Dendritic cell treated with granulocyte-macrophage colony-stimulating factor and Interleukin-4, amounts not matched to agents 40 ng/mL and 50 ng/mL, for 4 days (primary cell): Measurements from ENCODE around the gene GPR160.

ENCODE experiments used
- H3K27ac Mint-ChIP-seq: one replicate; pipeline ENCODE4 v1.8.0; 2022; ENCODE audit warnings: mild to moderate bottlenecking, mixed read lengths
- H3K27me3 Mint-ChIP-seq: one replicate; pipeline ENCODE4 v1.8.0; 2022; ENCODE audit warnings: mild to moderate bottlenecking, mixed read lengths
- H3K36me3 Mint-ChIP-seq: one replicate; pipeline ENCODE4 v1.8.0; 2022; ENCODE audit warnings: low read depth, mixed read lengths
- H3K4me1 Mint-ChIP-seq: one replicate; pipeline ENCODE4 v1.8.0; 2022; ENCODE audit warnings: low read depth, mixed read lengths
- H3K4me3 Mint-ChIP-seq: one replicate; pipeline ENCODE4 v1.8.0; 2022; ENCODE audit warnings: mild to moderate bottlenecking, moderate library complexity, mixed read lengths
- H3K9me3 Mint-ChIP-seq: one replicate; pipeline ENCODE4 v1.8.0; 2022; ENCODE audit warnings: mixed read lengths
- intact Hi-C: fragments of 100-400 bp; cut with micrococcal nuclease; formaldehyde crosslinking; loops from one replicate; pipeline ENCODE4 v1.15.0; 2022

The GPR160 gene

DNA sequence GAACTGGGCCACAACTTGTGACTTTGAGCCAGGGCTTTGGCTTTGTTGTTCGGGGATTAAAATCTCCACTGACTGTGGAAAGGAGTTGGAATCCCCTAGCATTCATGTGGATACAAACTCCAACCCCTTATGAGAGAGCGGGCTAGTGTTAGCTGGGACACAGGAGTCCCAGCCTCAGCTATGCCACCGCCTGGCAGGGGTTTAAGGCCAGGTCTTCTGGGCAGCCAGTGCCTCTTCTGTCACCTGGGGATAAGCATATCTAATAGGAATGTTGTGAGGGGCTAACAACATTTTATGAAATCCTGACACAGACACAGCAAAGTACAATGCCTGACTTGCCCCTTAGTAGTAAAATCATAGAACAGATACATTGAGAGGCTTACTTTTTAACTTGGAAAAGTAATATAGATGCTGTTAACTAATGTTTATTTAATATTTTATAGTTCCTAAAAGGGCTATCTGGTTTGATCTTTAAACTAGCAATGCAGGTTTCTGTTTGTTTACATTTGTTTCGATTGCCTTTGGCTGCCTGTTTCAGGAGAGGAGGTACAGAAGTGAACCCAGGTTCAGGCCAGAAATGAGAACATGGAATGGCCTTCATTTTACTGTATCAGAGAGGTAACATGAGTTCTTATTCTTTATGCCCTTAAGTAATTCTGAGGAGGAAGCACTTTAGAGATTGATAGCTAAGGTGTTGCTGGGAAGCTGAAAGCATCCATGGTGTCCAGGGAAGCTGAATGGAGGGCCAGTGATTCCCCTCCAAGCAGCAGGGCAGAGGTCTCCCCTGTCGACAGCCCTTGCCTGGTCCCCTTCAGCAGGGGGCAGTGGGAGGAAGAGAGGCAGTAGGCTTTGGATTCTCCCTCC, 8.7 kb downstream of the GPR160 start:
- H3K4me3 Mint-ChIP-seq: no peak overlapping the region
- H3K27me3 Mint-ChIP-seq: no peaks in the 10 kb centered on the region
- H3K4me1 Mint-ChIP-seq: peaks cover 57% of the 10 kb centered on the region
- H3K27ac Mint-ChIP-seq: peak overlapping the region; percentile 52
- no peaks in the 10 kb centered on the region for H3K36me3 Mint-ChIP-seq
- intact Hi-C loops: no loop called here
- H3K9me3 Mint-ChIP-seq: no peaks in the 10 kb centered on the region

DNA sequence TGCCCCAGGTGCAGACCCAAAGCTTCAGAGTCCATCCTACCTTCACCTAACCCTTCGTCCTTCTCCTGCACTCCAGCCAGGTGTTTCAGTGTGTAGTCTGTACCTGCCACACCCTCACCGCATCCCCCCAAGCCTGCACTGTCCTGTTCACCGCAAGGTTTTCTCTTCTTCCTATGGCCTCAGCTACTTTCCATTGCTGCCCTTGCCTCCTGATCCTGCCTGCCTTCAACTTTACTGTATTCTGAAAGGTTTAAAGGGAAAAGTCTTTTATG, 9.3 kb downstream of the GPR160 start:
- no peaks in the 10 kb centered on the region for H3K27me3 Mint-ChIP-seq
- no peaks in the 10 kb centered on the region for H3K36me3 Mint-ChIP-seq
- no peak overlapping the region for H3K4me3 Mint-ChIP-seq
- H3K4me1 Mint-ChIP-seq: peaks cover 51% of the 10 kb centered on the region
- intact Hi-C loops: no loop called here
- H3K9me3 Mint-ChIP-seq: no peaks in the 10 kb centered on the region
- H3K27ac Mint-ChIP-seq: peak overlapping the region; percentile 30

DNA sequence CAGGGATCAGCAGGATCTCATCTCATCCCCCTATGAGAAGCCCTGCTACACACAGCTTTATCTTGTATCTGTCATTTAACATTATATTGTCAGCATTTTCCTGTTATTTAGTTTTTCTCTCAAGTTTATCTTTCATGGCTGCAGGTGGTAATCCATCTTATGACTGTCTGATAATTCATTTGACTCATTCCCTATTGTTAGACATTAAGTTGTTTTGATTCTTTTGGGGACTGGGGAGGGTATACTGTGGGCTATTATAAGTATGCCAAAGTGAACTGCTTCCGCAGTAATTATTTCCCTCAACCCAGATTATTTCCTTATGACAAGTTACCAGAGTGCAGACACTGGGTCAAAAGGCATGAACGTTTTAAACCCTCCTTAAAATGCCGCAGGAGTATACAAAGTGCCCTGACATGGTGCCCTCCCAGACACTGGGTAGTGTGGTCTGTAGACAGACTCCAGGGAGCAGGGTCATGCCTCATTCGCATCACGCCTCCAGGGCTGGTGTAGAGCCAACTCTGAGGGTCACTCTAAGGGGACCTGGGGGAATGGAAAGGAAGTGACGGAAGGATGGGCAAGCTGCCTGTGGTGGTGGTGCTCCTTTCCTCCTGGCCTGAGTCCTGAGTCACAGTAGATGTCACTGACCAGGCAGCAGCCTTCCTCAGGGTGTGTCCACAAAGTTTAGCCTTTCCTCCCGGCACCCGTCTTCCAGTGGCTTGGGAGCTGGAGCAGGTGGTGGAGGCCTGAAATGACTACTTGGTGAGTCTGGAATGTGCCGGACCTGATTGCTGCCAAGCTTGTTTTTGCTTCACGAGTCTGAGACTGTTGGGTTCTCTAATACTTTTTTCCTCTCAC, 11.6 kb downstream of the GPR160 start:
- no peak overlapping the region for H3K4me3 Mint-ChIP-seq
- peaks cover 35% of the 10 kb centered on the region for H3K4me1 Mint-ChIP-seq
- no peaks in the 10 kb centered on the region for H3K27me3 Mint-ChIP-seq
- no peaks in the 10 kb centered on the region for H3K36me3 Mint-ChIP-seq
- intact Hi-C loops: no loop called here
- peak overlapping the region; percentile 21 for H3K27ac Mint-ChIP-seq
- H3K9me3 Mint-ChIP-seq: no peaks in the 10 kb centered on the region

DNA sequence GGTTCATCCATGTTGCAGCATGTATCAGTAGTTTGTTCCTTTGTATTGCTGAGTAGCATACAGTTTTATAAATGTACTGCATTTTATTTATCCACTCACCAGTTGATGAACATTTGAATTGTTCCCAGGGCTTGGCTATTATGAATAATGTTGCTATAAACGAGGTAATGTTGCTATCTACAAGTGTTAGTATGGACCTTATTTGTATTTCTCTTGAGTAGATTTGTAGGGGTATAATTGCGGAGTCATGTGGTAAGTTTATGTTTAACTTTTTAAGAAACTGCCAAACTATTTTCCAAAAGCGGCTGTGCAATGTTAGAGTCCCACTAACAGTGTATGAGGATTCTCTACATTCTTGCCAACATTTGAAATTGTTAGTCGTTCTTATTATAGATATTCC, 13.0 kb downstream of the GPR160 start:
- intact Hi-C loops: loop anchor here (5.0 kb wide), 1 partner anchor 288 kb away; no protein-coding TSS in a partner anchor
- no peak overlapping the region for H3K27ac Mint-ChIP-seq

DNA sequence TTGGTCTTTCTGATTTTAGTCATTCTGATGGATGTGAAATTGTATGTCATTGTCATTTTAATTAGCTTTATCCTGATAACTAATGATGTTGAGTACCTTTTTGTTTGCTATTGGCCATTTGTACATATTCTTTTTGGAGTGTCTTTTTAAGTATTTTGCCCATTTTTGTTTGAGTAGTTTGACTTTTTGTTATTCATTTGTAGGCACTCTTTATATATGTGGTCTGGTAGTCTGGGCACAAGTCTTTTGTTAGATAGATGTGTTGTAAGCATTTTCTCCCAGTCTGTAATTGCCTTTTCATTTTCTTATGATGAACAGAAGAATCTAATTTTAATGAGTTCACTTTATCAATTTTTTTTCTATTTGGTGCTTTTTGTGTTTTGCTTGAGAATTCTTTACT, 14.6 kb downstream of the GPR160 start:
- Mint-ChIP-seq H3K4me1 (peaks cover 14% of the 10 kb centered on the region), H3K36me3 (no peaks in the 10 kb centered on the region), H3K27me3 (no peaks in the 10 kb centered on the region), H3K9me3 (no peaks in the 10 kb centered on the region), H3K27ac (no peak overlapping the region), H3K4me3 (no peak overlapping the region)
- intact Hi-C loops: loop anchor here (2.0 to 5.0 kb wide), 2 partner anchors 16 to 290 kb away; partner anchors contain the start of gene GPR160

More for the DNA sequence above, 13.0 kb downstream of the GPR160 start:
- H3K4me1 Mint-ChIP-seq: peaks cover 25% of the 10 kb centered on the region
- H3K36me3 Mint-ChIP-seq: no peaks in the 10 kb centered on the region
- H3K9me3 Mint-ChIP-seq: no peaks in the 10 kb centered on the region
- no peaks in the 10 kb centered on the region for H3K27me3 Mint-ChIP-seq
- H3K4me3 Mint-ChIP-seq: no peak overlapping the region

DNA sequence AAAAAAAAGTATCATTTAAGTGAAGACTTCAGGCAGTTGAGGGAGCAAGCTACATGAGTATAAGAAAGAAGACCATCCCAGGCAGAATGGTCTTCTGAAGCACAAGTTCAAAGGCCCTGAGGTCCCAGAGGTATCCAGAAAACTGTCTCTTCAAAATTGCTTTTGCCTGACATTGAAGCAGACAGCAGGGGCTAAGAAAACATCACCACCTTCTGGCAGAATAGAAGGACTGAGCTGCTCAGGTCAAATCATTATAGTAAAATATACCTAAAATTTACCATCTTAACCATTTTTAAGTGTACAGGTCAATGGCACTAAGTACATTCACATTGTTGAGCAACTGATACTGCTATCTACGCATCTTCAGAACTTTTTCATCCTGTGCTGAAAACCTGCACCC, 16.4 kb downstream of the GPR160 start:
- Mint-ChIP-seq H3K36me3 (no peaks in the 10 kb centered on the region), H3K27ac (peak overlapping the region; percentile 12), H3K9me3 (no peaks in the 10 kb centered on the region), H3K27me3 (no peaks in the 10 kb centered on the region), H3K4me3 (no peak overlapping the region), H3K4me1 (peaks cover 24% of the 10 kb centered on the region)
- intact Hi-C loops: loop anchor here (1.0 to 5.0 kb wide), 2 partner anchors 191 to 292 kb away; no protein-coding TSS in a partner anchor

DNA sequence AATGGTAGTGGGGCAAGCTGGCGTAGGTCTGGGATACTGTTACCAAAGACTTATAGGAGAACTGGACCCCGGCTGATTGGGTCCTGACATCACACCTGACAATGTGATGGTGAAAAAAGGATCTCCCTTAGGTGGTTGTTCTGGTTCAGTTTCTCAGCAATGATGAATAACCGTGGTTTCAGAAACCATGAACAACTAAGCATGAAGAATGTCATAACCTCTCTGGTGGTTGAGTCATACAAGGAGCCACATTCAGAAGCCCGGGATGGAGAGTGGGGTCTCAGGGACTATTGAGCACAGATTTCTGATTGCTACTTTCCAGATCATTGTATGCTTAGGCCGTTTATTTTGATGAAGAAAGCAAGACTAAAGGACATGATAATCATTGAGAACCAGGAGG, 17.4 kb downstream of the GPR160 start:
- no peak overlapping the region for H3K4me3 Mint-ChIP-seq
- intact Hi-C loops: no loop called here
- H3K9me3 Mint-ChIP-seq: no peaks in the 10 kb centered on the region
- H3K27ac Mint-ChIP-seq: peak overlapping the region; percentile 12
- H3K36me3 Mint-ChIP-seq: no peaks in the 10 kb centered on the region
- no peaks in the 10 kb centered on the region for H3K27me3 Mint-ChIP-seq
- peaks cover 16% of the 10 kb centered on the region for H3K4me1 Mint-ChIP-seq

DNA sequence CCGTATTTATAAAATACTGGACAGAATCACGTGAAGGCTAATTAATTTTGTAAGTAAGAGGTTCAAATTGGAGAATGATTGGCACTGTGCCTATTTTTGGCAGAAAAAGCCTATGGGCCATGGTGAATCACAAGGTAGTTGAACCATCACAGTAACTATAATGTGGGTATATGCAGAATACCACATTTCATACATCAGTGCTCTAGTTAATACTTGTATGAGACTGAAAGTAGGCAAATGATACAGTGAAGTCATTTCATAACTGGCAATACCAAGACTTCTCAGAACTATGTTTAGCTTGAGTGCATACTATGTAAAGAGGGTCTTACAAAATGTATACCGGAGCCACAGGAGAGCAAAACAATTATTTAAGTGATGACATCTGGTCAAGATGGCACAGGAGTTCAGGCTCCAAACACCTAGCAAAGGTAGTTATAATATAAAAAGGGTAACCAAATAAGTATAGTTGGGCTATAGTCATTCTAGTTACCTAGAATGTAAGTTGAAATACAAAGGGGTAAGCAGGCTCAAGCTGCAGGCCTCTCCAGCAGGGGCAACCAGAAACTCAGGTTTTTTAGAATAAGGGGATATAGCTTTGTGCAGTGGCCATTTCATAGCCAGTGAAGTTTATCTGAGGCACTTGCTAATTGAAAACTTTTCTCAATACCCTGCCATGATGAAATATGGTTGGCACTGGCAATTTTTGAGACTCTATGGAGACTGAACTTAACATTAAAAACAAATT, 19.1 kb downstream of the GPR160 start:
- no peaks in the 10 kb centered on the region for H3K36me3 Mint-ChIP-seq
- no peak overlapping the region for H3K4me3 Mint-ChIP-seq
- no peaks in the 10 kb centered on the region for H3K27me3 Mint-ChIP-seq
- H3K9me3 Mint-ChIP-seq: no peaks in the 10 kb centered on the region
- peak overlapping the region; percentile 41 for H3K27ac Mint-ChIP-seq
- intact Hi-C loops: no loop called here
- H3K4me1 Mint-ChIP-seq: peaks cover 11% of the 10 kb centered on the region

DNA sequence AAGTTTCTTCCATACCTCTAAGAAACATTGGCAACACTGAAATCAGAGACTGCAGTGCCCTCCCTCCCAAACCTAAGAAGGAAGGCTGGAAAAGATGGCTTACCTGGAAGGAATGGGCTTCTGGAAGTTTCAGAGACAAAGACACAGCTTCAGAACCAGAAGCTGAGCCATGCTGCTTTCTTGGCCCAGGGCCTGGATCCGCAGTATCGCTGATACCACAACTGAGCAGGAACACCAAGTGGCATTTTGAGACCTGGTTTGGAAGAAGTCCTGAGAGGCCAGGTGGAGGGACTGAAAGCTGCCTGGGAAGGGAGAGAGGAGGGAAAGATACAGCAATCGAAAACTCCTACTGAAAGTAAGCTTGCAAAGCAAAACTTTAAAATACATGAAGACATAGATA, 19.8 kb downstream of the GPR160 start:
- Mint-ChIP-seq H3K9me3 (peaks cover 5% of the 10 kb centered on the region), H3K4me1 (peaks cover 11% of the 10 kb centered on the region), H3K27me3 (no peaks in the 10 kb centered on the region), H3K4me3 (no peak overlapping the region), H3K36me3 (peaks cover 7% of the 10 kb centered on the region), H3K27ac (peak overlapping the region; percentile 41)
- intact Hi-C loops: no loop called here

DNA sequence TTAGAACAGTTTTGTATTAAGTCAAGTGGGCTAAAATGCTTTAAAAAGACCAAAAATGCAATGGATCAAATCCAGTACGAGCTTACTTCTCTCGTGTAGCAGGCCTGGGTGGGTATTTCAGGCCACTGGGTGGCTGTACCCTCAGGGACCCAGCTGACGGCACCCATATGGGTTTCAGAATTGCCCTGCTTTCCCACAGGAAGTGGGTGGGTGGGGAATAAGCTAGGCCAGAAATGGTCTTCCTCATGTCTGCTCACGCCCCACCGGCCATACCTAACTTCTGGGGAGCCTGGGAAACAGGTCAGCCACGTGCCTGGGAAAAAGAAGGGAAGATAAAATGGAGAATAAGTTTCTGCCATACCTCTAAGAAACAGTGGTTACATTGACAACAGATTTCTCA, 20.3 kb downstream of the GPR160 start:
- no peak overlapping the region for H3K4me3 Mint-ChIP-seq
- H3K9me3 Mint-ChIP-seq: peaks cover 10% of the 10 kb centered on the region
- H3K36me3 Mint-ChIP-seq: peaks cover 12% of the 10 kb centered on the region
- no peaks in the 10 kb centered on the region for H3K27me3 Mint-ChIP-seq
- H3K4me1 Mint-ChIP-seq: peaks cover 11% of the 10 kb centered on the region
- intact Hi-C loops: no loop called here
- H3K27ac Mint-ChIP-seq: peak overlapping the region; percentile 41

DNA sequence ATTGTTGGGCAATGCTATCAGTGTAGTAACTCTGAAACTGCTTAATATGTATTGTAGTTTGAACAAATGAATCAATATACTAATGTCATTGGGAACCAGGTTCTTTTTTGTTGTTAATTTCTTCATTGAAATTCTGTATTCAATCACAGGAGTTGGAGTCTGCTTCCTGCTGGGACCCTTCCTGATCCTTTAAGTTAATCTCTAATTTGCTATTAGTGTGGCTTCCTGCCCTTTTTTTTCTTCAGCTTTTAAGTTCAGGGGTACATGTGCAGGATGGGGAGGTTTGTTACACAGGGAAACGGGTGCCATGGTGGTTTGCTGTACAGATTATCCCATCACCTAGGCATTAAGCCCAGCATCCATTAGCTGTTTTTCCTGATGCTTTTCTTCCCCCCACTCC, 21.7 kb downstream of the GPR160 start:
- intact Hi-C loops: no loop called here
- H3K9me3 Mint-ChIP-seq: peaks cover 10% of the 10 kb centered on the region
- H3K27ac Mint-ChIP-seq: no peak overlapping the region
- no peak overlapping the region for H3K4me3 Mint-ChIP-seq
- peaks cover 25% of the 10 kb centered on the region for H3K36me3 Mint-ChIP-seq
- H3K27me3 Mint-ChIP-seq: no peaks in the 10 kb centered on the region
- H3K4me1 Mint-ChIP-seq: peaks cover 11% of the 10 kb centered on the region

DNA sequence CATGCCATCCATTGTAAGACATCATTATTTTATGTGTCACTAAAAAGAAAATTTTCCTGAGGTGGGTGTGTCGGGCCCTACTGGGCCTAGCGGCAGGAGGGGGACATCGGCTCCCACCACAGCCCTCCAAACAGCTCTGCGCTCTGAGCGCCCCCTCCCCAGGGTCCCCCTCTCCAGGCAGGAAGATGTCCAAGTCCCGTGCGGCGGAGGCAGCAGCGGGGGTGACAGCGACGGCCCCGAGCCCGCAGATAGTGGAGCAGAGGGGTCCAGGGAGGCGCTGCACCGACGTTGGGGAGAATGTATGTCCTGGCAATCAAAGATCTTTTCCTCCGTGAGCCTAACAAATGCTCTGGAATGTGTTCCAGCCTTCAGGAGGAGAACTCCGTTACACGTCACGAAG, 24.3 kb downstream of the GPR160 start:
- intact Hi-C loops: no loop called here
- Mint-ChIP-seq H3K4me1 (peaks cover 11% of the 10 kb centered on the region), H3K27me3 (no peaks in the 10 kb centered on the region), H3K27ac (no peak overlapping the region), H3K36me3 (peaks cover 25% of the 10 kb centered on the region), H3K4me3 (no peak overlapping the region), H3K9me3 (peaks cover 10% of the 10 kb centered on the region)

DNA sequence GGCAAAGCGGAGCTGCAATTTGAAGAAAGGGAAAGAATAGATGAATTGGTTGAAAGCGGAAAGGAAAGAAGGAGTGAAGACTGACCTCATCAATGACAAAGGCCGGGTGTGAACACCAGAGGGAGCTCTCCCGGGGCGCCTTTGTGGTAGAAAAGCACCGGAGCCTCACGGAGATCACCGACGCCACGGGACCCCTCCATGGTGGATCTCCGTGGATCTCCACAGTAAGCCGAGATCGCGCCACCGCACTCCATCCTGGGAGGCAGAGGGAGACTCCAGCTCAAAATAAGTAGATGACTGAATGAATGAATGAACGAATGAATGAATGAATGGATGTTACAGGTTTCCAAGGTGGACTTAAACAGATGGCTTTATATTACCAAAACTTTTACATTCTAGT, 25.0 kb downstream of the GPR160 start:
- H3K27me3 Mint-ChIP-seq: no peaks in the 10 kb centered on the region

DNA sequence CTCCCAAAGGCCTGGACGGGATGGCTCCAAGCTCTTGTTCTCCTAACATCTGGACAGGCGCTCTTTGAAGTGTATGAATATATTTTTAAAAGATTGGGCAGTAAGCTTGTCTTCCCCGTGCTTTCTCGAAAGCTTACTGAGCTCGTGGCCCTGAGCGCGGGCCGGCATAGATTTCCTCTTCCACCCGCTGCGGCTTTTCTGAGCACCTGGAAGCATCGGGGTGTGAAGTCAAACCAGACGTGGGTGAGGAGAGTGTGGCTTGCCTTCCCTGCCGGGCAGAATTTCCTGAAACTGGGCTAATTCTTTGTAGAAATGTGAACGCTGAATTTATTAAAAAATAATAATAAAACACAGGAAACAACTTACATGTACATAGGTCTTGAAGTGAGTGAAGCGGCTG, 25.9 kb downstream of the GPR160 start:
- peaks cover 32% of the 10 kb centered on the region for H3K36me3 Mint-ChIP-seq
- H3K27me3 Mint-ChIP-seq: no peaks in the 10 kb centered on the region
- H3K4me1 Mint-ChIP-seq: no peaks in the 10 kb centered on the region
- H3K9me3 Mint-ChIP-seq: peaks cover 10% of the 10 kb centered on the region
- intact Hi-C loops: no loop called here
- H3K27ac Mint-ChIP-seq: no peak overlapping the region
- no peak overlapping the region for H3K4me3 Mint-ChIP-seq

More for the DNA sequence above, 25.0 kb downstream of the GPR160 start:
- no peak overlapping the region for H3K4me3 Mint-ChIP-seq
- no peak overlapping the region for H3K27ac Mint-ChIP-seq
- H3K36me3 Mint-ChIP-seq: peaks cover 31% of the 10 kb centered on the region
- H3K9me3 Mint-ChIP-seq: peaks cover 10% of the 10 kb centered on the region
- H3K4me1 Mint-ChIP-seq: peaks cover 7% of the 10 kb centered on the region
- intact Hi-C loops: no loop called here
